Measurements from ENCODE around the gene RLN1.
"Not testable (repeated sequence)": the region's sequence is repeated elsewhere in the genome, so short reads cannot be mapped to it uniquely, and the experiment has no call there.

RLN1 gene, protein sequence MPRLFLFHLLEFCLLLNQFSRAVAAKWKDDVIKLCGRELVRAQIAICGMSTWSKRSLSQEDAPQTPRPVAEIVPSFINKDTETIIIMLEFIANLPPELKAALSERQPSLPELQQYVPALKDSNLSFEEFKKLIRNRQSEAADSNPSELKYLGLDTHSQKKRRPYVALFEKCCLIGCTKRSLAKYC

DNA sequence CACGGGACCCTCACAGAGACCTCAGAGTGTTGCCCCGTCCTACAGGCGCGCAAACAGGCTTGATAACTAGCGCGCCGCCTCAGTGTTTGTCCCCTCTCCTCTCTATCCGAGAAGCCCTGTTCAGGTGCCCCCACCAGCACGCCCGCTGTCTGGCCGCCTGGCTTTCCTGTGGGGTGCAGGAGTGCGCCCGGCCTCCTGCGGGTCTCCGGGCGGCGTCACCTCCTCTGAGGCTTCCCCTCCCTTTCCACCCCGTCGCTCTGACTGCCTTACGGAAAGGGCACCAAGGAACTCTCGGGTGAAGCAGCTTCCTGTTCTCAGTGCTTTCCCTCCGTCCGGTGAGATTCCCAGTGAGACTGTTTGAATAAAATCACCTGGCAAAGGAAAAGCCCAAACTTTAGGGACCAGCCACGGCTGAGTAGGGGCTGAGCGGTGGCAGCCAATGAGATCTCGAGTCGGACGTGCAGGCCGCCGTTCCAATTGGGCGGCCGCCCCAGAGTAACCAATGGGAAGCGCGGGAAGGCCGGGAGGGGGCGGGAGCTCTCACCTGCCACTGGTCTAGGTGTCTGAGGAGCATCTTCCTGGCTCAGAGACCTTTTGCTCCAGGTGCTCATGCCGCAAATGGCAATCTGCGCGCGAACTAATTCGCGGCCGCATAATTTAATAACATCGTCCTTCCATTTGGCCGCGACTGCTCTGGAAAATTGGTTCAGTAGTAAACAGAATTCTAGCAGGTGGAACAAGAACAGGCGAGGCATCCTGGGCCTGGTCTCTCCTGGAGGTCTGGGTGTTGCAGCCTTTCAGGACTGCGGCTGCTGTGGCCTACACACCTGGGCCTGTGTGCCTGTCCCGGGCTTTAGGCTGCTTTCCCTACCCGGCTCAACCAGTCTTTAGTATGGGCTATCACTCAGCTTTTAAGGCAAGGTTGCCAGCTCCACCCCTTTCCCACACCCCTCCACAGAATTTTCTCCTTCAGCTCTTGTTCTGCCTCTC, at the start of gene RLN1:
Gene RLN1 (minus strand): TSS at position 885 of the 990 bp plus-strand sequence. CDS start 130 bp downstream, at position 755.
- not testable (repeated sequence) for DNase-seq

DNA sequence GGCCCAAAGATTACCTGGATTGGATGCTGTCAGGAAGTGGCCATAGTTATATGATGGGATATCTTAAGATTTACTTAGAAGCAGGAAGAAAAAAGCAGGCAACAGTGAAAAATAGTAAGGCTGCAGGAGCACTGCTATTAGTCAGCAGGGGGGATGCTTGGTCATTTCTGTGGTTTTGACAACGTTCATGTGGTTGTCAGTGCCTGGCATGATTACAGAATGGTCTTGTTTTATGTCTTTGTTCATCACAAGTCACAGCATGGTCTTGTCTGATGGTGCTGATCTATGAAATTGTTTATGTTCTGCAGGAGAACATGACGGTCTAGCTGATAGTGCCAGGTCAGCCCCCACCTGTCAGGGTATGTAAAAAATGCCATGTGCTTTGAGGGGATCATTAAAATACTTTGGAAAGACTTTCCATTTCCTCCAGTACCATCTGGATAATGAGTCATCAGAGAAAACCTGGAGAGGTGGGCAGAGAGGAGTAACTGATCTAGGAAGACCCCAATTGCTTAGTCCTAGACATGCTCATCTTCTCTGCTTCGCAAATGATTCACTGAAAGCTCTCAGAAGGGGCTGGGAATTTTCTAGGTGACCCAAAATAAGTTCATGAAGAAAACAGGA, 49.5 kb upstream of the RLN1 start:
- DNase-seq: peak; percentile 24

DNA sequence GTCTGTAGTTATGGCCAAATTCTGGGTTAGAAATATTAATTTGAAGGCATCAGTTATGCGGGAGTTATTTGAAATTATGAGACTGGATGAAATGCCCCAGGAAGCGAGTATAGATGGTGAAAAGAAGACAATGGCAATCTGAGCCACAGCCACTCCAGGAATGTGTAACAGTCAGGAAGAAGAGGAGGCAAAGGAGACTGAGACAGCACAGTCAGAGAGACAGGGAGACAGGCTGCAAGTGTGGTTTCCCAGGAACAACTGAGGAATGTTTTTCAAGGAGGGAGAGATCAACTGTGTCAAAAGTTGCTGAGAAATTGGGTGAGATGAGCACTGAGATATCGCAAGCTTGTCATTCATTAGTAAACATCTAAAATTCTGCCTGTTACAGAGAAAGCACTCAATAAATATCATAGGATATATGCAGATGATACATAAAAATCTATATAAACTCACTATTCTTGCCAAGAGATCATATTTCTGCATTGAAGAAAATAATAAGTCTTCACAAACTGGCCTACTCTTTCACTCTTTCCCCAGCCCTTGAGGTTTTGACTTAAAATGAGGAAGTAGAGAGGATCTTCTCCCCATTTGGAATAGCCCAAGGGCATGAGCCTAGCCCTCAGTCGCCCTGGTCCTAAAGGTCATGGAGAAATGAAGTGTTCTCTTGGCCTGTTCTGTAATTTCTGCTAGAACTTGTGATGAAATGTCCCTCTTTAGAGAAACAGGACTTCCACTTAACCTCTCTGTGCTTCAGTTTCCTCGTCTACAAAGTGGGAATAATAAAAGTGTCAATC, 48.5 kb upstream of the RLN1 start:
- DNase-seq: no peak

DNA sequence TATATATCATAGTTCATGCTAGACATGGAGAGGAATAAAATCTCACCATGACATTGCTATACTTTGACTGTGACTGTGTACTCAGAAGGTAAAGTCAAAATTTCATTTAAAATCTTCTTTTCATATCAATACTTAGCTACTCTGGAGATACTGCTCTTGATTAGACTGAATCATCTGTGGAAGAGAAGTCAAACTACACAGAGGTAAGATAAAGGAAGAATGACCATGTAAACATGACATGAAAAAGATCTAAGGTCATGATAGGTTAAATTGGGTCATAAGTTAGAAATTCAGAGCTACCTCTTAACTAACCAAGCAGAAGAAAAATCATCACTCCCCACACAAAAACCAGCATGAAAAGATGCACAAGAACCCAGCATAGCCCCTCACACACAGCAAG, 44.8 kb upstream of the RLN1 start:
- no peak for DNase-seq

DNA sequence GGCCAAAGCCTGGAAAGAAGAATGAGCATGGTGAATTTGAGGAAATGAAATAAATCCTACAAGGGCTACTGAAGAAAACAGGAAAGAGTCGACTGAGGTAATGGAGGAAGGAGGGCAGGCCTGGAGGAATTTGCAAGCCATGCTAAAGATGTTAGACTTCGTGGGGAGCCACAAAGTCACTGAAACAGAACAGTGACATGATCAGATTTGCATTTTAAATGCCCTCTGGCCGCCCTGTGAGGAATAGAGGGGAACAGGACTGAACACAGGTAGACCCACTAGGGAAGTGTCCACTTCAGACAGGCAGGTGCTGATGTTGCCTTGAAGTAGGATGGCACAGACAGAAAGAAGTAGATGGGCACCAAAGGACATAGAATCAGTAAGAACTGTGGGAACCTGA, 42.8 kb upstream of the RLN1 start:
- no peak for DNase-seq

DNA sequence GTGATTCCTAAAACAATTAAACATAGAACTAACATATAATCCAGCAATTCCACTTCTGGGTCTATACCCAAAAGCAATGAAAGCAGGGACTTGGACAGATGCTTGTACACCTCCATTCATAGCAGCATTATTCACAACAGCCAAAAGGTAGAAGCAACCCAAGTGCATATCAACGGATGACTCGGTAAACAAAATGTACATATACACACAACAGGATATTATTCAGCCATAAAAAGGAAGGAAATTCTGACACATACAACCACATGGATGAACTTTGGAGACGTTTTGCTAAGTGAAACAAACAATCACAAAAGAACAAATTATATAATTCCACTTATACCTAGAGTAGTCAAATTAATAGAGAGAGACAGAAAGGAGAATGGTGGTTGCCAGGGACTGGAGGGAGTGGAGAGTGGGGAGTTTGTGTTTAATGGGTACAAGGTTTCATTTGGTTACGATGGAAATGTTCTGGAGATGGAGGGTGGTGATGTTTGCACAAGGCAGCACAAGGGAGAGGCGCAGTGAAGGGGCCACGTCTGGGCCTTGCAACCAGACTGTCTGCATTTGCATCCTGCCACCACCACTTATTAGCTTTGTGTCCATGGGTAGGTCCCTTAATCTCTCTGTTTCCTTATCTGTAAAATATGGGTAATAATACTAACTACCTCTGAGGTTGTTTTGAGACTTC, 36.3 kb upstream of the RLN1 start:
- DNase-seq: no peak

DNA sequence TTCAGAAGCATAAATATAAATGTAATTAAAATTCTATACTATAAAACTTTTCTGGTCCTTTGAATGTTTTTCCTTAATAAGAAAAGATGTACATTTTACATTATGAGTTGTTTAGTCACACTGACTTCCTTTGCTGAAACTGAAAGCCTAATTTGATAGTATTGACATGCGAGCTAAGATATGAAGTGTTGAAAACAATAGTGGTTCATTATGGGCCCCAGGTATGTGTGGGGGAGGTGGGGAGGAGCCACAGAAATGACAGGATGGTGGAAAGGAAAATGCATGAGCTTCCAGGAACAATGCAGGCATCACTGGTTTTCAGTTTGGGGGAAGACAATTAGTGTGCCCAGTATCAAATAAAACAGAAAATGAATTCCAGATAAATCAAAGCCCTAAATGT, 35.4 kb upstream of the RLN1 start:
- DNase-seq: no peak

DNA sequence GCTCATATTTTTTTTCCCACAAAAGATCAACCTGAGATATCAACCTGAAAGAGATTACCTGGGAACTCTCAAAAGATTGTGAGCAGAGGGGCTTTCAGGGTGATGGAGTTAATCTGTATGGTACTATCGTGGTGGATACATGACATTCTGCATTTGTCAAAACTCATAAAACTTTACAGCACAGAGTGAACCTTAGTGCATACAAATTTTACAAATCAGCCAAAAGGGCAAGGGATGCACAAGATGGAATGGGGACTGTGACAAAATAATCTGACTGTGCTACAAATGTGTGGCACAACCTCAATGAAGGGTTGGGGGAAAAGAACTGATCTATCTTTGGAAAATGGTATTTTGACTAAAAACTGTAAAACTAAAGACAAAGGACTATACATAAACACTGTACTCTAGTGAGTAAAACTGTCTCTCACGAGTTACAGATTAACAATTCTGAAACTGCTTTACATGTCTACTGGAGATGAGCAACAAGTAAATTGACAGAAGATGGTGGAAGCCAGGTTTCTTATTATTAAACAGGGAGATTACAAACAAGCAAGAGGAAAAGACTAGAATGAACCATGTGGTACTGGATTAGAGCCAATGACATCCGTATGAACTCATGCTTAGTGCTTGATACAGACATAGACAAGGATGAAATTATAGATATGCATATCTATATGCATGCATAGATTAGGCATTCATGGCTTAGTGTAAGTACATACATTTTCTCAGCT, 24.8 kb upstream of the RLN1 start:
- DNase-seq: no peak

DNA sequence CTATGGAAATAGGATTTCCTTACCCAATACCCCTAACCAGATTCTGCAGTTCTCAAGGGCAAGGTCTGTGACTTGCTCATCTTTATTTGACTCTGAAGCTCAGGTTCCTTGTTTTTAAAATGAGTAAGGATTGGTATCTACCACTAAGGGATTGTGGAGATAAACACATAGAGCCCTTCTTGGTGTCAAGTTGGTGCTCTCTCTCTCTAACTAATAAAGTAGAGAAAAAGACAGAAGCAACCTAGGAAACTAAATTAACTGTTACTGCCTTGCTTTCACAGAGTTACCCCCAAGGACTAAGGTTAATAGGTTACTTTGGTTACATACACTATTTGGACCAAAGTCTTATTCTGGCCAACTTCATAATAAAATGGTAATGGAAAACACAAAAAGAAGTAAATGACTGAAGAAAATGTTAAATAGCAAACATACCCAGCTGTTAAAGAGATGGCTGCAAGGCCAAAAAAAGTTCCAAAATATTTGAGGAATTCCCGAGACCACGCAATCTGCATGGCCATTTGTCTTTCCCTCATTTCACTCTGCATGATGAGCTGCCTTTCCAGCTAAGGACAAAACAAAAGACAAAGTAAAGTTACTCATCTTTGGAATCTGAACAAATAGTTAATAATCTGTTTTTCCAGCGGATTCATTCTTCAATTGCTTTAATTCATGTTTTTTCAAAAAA, 21.8 kb upstream of the RLN1 start:
- no peak for DNase-seq

DNA sequence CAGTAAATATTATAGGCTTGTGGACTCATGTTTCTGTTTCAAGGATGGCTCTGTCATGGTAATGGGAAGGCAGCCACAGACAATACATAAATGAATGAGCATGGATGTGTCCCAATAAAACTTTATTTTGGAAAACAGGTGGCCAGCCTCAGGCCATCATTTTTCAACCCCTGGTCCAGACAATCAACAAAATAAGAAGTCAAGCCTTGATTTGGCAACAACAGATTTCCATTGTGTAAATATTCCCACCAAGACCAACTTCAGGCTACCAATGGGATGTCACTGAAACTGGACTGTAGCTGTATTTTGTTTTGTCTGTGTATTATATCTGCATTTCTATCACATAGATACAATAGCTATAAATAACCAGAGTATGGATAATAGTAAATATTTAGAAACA, 20.7 kb upstream of the RLN1 start:
- no peak for DNase-seq

DNA sequence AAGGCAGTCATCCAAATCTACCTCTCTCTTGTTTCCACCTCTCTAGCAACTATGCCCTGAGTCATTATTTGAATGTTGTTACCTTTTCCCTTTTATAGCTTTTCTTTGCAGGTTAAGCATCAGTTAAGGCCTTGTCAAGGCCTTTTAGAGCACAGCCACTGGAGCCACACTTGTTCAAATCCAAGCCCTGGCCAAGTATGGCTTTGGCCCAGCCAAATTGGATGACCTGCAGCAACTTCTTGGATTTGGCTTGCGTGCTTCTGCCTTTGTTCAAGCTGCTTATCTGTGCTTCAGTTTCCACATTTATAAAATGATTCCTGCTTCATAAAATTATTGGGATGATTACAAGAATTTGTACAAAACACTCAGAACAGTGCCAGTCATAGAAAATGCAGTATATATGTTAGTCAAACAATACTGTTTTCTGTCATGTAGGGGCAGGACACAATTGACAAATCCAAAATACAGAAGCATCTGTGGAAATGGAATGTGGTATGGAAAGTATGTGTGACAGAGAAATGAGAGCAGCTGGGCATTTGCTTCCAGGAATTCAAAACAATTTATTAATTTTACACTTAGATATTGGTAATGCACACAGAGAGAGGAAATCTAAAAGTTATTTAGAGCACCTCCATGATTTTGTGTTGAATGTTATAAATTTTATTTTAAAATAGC, 17.9 kb upstream of the RLN1 start:
- no peak for DNase-seq

DNA sequence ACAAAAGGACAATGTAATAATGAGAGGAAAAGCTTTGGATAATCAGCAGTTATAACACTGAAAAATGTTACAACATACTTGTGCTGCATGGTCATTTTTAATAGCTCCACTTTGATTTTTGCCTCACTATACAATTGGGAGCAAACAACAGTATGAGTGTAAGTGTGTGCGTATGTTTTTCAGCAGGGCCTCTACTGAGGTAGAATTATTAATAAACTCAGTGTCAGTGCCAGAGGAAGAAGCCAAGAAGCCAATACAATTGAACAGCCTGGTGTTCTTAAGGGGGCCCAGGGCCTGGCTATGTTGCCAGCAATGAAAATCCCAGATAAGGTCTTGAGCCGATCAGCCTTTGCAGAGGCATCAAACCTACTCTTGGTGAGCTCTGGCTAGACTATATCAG, 16.1 kb upstream of the RLN1 start:
- DNase-seq: no peak

DNA sequence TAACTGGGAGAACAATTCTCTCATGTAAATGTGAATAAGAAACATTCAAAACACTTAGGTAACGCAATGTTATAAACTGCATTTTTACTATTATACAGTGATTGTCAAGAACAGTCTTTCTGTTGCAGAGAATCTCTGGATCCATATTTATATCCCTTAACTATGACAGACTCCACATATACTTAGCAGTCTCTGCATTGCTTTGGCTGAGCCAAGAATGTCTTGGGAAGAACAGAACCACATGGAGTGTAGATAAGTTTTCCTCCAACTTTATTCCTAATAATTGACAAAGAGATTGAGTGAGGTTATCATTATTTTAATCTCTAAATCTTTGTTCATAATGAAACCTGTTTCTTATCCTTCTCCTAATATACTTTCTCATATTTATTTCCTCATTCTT, 15.6 kb upstream of the RLN1 start:
- DNase-seq: no peak

DNA sequence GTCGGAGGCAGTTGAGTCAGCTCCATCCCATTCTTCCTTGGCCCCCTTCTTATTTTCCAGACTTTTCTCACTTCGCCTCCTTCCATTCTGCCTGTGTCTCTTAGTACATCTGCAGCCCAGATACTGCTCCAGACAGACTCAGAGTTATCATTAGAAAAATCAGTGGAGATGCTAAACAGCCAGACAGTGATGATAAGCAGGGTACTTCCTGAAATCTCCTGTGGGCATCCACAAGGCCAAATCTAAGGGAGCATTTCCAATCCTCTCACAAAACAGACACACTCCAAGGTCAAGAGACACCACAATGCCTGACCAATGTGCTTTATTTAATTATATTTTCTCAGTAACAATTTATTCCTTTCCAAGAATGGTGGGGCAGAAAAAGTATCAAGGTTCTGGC, 14.5 kb upstream of the RLN1 start:
- DNase-seq: no peak

DNA sequence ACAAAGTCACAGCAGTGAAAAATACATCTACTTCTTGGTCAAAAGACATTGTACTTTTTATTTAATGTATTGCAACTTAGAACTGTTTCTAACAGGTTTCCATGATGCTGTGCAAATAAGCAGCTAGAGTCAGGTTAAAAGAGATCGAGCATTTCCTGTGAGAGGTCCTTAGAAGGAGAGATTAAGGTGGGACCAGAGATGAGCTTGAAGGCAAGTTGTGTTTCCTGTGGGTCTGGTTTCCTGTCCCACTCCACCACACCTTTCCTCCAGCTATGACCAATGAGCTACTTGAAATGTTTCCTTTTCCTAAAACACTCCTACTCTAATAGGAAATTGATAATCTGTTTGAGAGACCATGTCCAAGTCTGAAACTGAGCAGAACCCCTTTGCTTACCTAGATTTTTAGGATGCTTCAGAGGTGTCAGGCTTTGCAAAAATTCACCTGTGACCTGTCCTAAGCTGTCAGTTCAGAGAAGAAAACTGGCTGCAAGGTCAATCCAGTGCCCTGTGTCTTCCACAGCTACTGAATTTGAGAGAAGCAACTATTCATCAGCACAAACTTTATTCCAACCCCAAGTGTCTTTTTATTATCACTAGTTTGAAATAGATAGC, 13.1 kb upstream of the RLN1 start:
- no peak for DNase-seq

DNA sequence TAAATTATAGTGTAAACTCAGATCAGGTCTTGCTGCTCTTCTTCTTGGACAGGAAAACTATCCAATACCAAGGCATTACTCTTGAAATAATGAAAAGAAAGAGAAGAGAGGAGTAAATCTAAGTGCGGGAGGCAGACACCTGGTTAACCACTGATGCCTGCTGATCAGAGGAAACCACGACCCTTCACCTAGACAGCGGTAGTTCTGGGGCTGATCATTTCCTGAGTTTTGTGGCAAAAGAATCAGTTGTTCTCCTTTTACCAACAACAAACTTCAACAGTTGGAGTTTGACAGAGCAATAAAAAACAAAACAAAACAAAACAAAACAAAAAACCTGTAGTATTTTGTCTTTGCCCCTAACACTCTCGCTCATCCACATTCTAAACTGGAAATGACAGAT, 3.0 kb downstream of the RLN1 start:
- DNase-seq: no peak

DNA sequence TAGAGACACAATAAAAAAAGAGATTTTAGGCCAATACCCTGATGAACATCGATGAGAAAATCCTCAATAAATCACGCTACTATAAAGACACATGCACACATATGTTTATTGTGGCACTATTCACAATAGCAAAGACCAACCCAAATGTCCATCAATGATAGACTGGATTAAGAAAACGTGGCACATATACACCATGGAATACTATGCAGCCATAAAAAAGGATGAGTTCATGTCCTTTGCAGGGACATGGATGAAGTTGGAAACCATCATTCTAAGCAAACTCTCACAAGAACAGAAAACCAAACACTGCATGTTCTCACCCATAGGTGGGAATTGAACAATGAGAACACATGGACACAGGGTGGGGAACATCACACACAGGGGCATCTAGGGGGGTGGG, 8.4 kb downstream of the RLN1 start:
- not testable (repeated sequence) for DNase-seq

DNA sequence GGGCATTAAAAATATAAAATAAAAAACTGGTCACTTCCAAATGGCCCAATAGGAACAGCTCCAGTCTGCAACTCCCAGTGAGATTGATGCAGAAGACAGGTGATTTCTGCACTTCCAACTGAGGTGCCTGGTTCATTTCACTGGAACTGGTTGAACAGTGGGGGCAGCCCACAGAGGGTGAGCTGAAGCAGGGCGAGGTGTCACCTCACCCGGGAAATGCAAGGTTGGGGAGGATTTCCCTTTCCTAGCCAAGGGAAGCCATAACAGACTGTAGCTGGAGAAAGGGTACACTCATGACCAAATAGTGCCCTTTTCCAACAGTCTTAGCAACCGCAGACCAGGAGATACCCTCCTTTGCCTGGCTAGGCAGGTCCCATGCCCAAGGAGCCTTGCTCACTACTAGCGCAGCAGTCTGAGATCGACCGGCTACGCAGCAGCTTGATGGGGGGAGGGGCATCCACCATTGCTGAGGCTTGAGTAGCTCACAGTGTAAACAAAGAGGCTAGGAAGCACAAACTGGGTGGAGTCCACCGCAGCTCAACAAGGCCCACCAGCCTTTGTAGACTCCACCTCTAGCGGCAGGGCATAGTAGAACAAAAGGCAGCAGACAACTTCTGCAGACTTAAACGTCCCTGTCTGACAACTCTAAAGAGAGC, 12.7 kb downstream of the RLN1 start:
- DNase-seq: no peak

DNA sequence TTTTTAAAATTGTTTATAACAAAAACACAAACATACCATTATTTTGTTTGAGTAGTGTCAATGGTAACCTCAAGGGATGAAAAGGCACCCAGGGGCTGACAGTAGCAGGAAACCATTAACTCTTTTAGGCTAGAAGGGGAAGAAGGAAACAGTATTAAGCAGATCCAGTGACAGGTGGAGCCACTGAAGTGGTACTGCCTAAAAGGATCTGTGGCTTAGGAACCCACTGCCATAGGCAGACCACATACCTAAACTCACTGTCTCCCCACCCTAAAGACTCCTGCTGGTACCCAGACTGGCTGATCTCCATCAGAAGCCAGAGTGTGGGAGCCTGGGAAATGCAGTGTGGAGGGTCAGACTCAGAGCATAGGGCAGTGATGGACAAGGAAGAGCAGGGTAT, 13.5 kb downstream of the RLN1 start:
- DNase-seq: no peak

DNA sequence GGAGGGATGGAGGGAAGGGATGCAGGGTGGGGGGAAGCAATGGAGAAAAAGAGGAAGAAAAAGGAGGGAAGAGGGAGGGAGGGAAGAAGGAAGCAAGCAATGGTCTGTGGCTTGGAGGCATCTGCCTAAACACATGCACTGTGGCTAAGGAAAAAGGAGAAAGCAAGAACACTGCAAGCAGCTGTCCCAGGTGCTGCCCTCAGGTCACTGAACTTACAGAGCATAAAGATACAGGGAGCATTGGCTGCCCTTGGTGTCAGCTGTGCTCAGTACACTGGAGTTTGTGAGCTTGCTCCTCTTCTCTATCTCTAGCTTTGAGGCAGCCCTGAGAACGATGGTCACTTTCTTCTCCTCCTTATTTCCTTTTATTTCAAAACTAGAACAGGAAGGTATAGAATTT, 18.1 kb downstream of the RLN1 start:
- not testable (repeated sequence) for DNase-seq
